ENCODE results near the gene TMEM40. TPM values are rescaled to one million over a fixed set of nuclear protein-coding genes. Genes with fewer than 3 reads are reported as not detected.
A peak's percentile ranks its signal among the peaks of the same experiment; 100 is the strongest.

TMEM40 gene
- total and polyA plus RNA-seq, 9 of the 15 experiments (the other 6 are each of a cell fraction or from before 2014, with no cell fraction given), result 0.11 to 0.31 (median 0.14) TPM; not detected in 6

GRCh38 chr3:12768579-12769527 lies 9.8 kb upstream of the TMEM40 start (continued):
- TF ChIP-seq KLF1 (tag; IDR thresholded peaks at IDR 0.05) (no peak), RAD21 (CRISPR knock-in tag; conservative IDR thresholded peaks at IDR 0.05 in 1 of 2, IDR thresholded peaks at IDR 0.05 in 1 of 2) (peak in 1 of 2 experiments; percentile 25; a peak in 2 of 4 replicates), NFYB (IDR thresholded peaks at IDR 0.05; ENCODE audit: extremely low read depth, insufficient read length) (no peak), VEZF1 (CRISPR knock-in tag; IDR thresholded peaks at IDR 0.05) (peak; percentile 46), POLR2G (IDR thresholded peaks at IDR 0.05; ENCODE audit: low read depth, low read length) (0 out of 2 replicates have a peak, but pooled peaks have one; percentile 44), MGA (IDR thresholded peaks at IDR 0.05) (peak; percentile 74)
